IPS-NIHi11 (cell line): Measurements from ENCODE around the gene IQSEC1.
A peak's percentile ranks its signal among the peaks of the same experiment; 100 is the strongest.
"Not testable (repeated sequence)": the region's sequence is repeated elsewhere in the genome, so short reads cannot be mapped to it uniquely, and the experiment has no call there.

Source experiments
- DNase-seq: peaks from one replicate; pipeline ENCODE4 v3.0.0; 2012; ENCODE audit warnings: mixed read lengths, low spot score

IQSEC1 gene

DNA sequence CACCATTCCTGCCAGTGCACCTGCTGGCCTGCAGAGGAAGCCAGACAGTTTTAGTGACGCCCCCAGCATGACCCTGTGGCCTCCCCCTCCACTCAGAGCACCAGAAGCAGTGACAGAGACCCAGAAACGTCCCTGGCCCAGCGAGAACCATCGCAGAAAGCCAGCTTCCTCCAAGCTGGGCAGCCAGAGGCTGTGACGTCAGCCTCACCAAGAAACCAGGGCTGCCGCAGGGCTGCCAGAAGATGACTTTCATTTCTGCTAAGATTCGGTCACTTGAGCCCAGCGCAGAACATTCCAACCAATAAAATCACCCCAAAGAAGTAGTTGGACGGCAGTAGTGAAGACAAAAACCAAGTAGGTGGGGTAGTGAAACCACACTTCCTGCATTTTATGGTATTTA, 202.3 kb downstream of the IQSEC1 start:
- no peak for DNase-seq

DNA sequence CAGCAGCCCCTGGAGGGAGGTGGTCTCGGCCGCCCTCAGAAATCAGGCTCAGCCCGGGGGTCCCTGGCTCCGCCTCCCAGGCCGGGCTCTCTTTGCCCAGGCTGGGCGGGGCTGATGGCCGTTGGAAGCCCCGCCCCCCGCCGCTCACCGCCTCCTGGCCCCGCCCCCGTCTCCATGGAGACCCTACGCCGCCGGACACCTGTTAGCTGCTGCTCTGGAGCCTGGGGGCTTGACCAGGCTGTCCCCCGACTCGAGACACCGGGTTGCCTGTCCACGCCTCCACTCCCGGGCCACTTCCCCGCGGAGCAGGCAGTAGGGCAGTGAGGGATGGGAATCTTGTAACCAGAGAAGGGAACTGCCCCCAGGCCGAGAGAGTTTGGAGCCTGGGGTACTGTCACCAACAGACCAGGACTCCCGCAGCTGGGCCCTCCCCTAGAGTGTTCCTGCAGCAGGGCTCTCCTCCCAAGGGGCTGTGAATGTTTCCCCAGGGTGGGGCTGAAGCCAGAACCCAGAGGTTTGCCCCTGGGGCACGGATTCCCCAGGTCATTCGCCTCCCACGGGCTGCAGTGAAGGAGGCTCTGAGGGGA, 204.1 kb downstream of the IQSEC1 start:
- DNase-seq, result peak; percentile 91

DNA sequence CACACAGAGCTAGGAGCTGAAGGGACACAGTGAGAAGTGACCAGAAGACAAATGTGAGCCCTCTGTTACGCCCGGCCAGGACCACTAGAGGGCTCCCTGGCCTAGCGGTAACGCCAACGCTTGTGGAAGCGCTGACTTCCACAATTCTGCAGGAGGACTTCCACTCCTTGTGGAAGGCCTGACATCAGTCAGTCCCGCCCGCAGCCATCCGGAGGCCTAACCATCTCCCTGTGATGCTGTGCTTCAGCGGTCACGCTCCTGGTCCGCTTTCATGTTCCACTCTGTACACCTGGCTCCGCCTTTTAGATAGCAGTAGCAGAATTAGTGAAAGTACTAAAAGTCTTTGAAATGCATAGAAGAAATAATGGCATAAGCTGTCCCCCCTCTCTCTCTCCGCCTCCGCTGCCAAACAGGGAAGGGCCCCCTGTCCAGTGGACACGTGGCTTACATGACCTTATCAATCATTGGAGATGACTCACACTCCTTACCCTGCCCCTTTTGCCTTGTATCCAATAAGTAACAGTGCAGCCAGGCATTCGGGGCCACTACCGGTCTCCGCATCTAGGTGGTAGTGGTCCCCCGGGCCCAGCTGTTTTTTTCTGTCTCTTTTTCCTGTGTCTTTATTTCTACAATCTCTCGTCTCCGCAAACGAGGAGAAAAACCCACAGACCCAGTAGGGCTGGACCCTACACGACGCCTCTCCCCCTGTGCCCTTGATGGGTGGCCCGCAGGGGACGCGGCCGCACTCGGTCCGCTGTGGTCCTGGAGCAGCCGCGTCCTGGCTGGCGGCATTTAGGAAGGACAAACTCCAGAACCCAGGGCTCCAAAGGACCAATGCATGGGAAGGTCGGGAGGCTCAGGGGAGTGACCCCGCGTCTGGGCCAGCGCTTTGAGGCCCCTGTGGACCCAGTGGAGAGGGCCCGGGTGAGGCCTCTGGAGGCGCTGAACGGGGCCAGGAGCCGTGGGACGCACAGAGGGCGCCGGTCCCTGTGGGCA, 204.9 kb downstream of the IQSEC1 start:
- DNase-seq, result peak; percentile 76

DNA sequence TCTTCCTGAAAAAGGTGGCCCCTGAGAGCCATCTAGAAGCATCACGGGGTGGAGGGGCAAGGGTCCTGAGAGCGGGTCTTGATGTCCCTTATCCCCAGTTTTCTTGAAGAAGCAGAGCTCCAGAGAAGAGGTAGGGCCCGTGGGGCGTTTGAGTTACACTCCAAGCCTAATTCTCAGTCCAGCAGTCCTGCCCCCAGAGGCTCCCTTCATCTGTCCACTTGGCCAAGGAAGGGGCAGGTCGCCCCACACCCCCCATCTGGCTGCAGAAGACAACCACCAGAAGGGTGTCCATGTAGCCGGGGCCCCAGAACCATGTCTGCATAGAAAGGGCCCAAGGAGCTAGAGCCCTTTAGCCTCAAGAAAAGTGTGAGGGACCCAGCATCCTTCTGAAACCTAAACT, 206.4 kb downstream of the IQSEC1 start:
- DNase-seq, result no peak

DNA sequence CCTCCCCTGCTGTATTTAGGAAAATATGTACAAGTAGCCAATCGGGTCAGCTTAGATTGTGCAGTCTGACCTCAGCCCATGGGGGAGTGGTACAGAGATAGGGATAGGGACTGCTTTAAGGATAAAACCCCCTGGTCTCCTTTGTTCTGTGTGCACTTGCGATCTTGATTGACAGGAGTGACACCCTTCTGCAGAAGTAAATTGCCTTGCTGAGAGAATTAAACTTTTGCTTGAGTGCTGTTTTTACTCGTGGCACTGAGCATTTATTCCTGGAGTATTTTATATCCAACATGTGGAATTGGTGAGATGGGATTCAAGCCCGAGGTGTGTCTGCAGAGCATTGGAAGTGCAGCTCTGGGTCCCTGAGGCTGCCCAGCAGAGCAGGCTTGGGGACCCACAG, 208.0 kb downstream of the IQSEC1 start:
- DNase-seq, result no peak

DNA sequence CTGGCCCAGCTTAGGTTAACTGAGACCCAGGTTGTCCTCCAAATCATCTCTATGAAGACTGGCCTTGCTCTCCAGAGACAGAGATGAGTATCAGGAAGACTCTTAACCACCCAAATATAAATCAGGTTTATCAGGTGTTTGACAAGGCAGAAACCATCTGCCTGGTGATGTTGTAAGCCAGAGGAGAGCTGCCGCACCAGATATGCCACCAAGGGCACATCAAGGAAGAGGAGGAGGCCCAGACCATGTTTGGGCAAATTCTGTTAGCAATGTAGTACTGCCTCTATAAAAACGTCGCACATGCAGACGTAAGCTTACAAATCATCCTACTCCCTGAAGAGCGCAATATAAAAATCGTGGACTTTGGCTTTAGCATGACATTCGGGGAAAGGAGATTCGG, 210.8 kb downstream of the IQSEC1 start:
- no peak for DNase-seq

DNA sequence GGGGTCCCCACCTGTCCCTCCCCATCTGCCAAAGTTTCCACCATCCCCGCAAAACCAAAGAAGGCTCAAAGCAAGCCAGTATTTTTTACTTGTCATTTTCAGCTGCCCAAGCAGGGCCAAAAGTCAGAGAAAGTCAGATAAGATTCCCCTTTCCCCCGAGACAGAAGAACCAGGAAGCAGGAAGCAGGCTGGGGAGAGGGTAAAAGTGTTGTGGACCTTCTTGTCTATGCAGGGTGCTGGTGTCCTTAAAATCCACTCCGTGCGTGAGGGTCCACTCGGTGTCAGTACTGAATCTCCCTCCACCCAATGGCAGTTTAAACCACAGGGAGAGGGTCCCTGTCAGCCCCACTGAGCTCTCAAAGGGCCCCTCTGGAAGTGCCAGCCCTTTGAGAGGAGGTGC, 211.6 kb downstream of the IQSEC1 start:
- no peak for DNase-seq

DNA sequence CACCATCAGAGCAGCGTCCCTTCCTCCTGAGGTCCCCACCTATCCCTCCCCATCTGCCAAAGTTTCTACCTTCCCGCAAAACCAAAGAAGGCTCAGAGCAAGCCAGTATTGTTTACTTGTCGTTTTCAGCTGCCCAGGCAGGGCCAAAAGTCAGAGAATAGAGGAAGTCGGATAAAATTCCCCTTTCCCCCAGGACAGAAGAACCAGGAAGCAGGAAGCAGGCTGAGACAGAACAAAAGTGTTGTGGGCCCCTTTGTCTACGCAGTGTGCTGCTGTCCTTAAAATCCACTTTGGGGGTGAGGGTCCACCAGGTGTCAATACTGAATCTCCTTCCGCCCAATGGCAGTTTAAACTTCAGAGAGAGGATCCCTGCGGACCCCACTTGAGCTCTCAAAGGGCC, 213.4 kb downstream of the IQSEC1 start:
- DNase-seq, result no peak

DNA sequence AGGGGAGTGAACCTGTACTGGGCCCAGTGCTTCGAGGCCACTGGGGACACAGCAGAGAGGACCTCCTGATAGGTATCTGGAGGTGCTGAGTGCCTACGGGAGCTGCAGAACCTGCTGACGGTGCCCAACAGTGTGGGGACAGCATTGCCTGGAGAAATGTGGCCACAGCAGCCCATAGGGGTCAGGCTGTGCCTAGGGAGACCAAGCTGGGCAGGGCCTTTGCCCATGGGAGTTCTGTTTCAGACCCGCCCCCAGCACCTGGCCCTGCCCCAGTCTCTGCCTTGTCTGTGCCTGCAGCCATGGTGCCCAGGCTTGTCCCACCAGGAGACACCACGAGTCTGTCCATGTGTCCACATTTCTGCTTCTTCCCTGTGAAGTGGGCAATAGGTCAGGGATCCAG, 216.6 kb downstream of the IQSEC1 start:
- DNase-seq, result peak; percentile 46

DNA sequence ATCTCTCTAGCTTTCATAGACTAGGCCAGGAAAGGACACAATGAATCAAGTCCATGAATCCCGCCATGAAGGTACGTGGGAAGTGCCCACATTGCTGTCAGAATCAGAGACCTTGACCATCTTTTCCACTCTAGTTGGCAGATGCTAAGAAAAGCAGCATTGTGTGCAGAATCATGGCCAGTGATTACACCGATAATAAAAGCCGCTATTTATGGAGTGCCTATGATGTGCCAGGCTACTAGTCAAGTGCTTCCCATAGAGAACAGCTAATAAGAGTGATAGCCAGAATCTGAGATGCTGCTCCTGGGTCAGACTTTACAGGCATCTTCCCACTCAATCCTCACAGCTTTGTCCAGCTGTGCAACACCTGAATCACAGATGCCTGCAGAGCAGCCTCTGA, 218.7 kb downstream of the IQSEC1 start:
- no peak for DNase-seq

DNA sequence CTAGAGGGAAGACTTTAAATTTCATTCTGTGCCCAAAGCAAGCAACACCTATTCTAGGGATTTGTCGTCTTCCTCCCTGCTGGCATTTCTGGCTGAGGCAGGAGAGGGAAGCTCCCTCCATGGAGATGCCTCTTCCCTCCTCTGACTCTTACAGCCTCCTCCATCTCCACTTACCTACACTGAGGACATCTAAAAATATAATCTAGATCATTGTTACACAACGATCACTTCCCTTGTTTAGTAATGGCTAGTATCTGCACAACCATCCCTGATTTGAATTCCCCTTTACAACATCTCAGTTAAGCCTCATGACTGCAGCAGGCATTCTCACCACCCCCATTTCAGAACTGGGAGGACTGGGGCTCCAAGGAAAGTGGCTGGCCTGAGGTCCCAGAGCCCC, 219.4 kb downstream of the IQSEC1 start:
- DNase-seq, result not testable (repeated sequence)

DNA sequence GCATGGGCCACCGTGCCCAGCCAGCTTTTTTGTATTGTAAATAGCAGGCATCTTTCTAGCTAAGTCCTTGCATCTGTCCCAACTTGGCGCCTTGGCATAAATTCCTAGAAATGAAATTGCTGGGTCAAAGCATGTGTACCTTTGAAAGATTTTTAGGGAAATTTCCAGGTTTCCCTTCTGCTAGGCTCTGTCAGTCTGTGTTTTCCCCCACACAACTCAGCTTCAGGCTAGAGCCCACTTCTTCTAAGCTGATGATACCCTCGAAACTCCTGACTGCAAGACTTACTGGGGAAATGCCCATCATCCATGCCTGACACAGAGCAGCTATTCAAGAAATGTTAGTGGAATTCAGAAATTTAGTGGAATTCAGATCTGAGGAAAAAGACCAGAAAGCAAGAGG, 221.0 kb downstream of the IQSEC1 start:
- no peak for DNase-seq
